Heart left ventricle (tissue), 16 donors: ENCODE measurements around the gene NACC2. TPM values are rescaled to one million over a fixed set of nuclear protein-coding genes. Genes with fewer than 3 reads are reported as not detected.

ENCODE experiments used
- ATAC-seq, 4 donors: fragments of 200-7000 bp; cut with Tn5 transposase; one replicate each; pipeline ENCODE4 v1.9.1; 2020 to 2022; ENCODE audit warnings: moderate library complexity in 4 of 4, mild to moderate bottlenecking in 3 of 4, moderate number of reproducible peaks in 1 of 4
- DNase-seq, 5 donors: peaks; one replicate each; pipeline ENCODE4 v3.0.0-alpha.2; 2020
- H3K27ac ChIP-seq, 12 donors: fragments of 200-600 bp; sonication (generic) in 4 of 12; one replicate each; pipeline versions ENCODE4 v1.5.0 to v1.8.0; 2016 to 2022; ENCODE audit warnings: mild to moderate bottlenecking in 2 of 12
- H3K27me3 ChIP-seq, 9 donors: fragments of 200-600 bp; sonication (generic) in 2 of 9; one replicate each; pipeline versions ENCODE4 v1.5.1 to v1.8.0; 2016 to 2022; ENCODE audit warnings: mild to moderate bottlenecking in 3 of 9
- H3K36me3 ChIP-seq, 9 donors: fragments of 200-600 bp; sonication (generic) in 2 of 9; one replicate each; pipeline versions ENCODE4 v1.5.0 to v1.8.0; 2018 to 2022; ENCODE audit warnings: mild to moderate bottlenecking in 2 of 9
- H3K4me1 ChIP-seq, 12 donors: fragments of 200-600 bp; sonication (generic) in 4 of 12; one replicate each; pipeline versions ENCODE4 v1.5.0 to v1.8.0; 2016 to 2022; ENCODE audit warnings: mild to moderate bottlenecking in 3 of 12
- H3K4me3 ChIP-seq, 12 donors: fragments of 200-600 bp; sonication (generic) in 4 of 12; one replicate each; pipeline versions ENCODE4 v1.5.0 to v1.8.0; 2017 to 2022; ENCODE audit warnings: mild to moderate bottlenecking in 9 of 12, moderate library complexity in 4 of 12
- H3K9me3 ChIP-seq, 12 donors: fragments of 200-600 bp; sonication (generic) in 4 of 12; one replicate each; pipeline versions ENCODE4 v1.5.0 to v1.8.0; 2016 to 2022; ENCODE audit warnings: mild to moderate bottlenecking in 1 of 12
- CTCF ChIP-seq, 12 donors: fragments of 200-600 bp; sonication (generic) in 4 of 12; IDR thresholded peaks; one replicate each; pipeline versions ENCODE4 v1.5.0 to v1.8.0; 2018 to 2022; ENCODE audit warnings: antibody characterized with exemption in 12 of 12, mild to moderate bottlenecking in 5 of 12
- POLR2A ChIP-seq, 2 donors: fragments of 450-650 bp; IDR thresholded peaks; one replicate each; pipeline ENCODE4 v1.6.1; 2017; ENCODE audit warnings: antibody characterized with exemption in 2 of 2, mild to moderate bottlenecking in 2 of 2, moderate library complexity in 2 of 2
- WGBS, 4 donors: extraction: QIAGEN DNeasy Blood & Tissue Kit in 2 of 4; methylation state at CpG; one replicate each; pipeline versions ENCODE4 v1.1.5 to v1.1.7; 2013 to 2018; 5-methylcytosine and 5-hydroxymethylcytosine counted together
- intact Hi-C, 10 donors: fragments of 100-400 bp; cut with DNase I; formaldehyde crosslinking; loops; one replicate each; pipeline versions ENCODE4 v1.11.1 to v1.14.2; 2022
- polyA plus RNA-seq, 2 donors: library from polyadenylated mRNA; stranded (reverse); fragments of 200-250 nt; gene quantifications; one replicate each; pipeline ENCODE4 v1.2.3, GENCODE V29; 2013
- total RNA-seq, 9 donors: library from RNA; depleted of rRNA in 2 of 9; stranded (reverse); fragments of >200 nt in 2 of 9; fragmentation: NEBNext Ultra II Directional in 3 of 9; extraction: Animal tissue kit (Norgen Biotek cat#: 25700) in 3 of 9; gene quantifications; one replicate each; pipeline versions ENCODE4 v1.1.0 to v1.2.4, GENCODE V29; 2016 to 2023
- donor health status: ischemic (EF 13 %, LVEDD 7.1; RV severe dilation, severe dysfunction).
- donor health status: healthy with polysubstance abuse.
- donor health status: DM: no; HTN: yes; CAD: no.
- donor health status: DM: no; HTN: no; CAD: no.
- donor health status: ischemic (EF 25% LVEDD 6.9; RV normal size, moderate dysfunction).
- donor health status: ischemic (EF 25% LVEDD 5.7; RV mildly dilated, moderate dysfunction).
- donor health status: healthy.
- donor health status: DM: yes; HTN: yes; CAD: no.
- donor health status: ischemic (EF 35%, LVEDD 5.7; RV mildly dilated, moderate dysfunction).
- donor health status: nonischemic (EF 11% LVEDD 7.7; RV severe dilation, severe dysfunction).
- donor health status: DM: yes; HTN: yes; CAD: no.
- donor health status: PGD.
- donor health status: ischemic (EF 29% LVEDD 5.4; RV normal size, mild dysfunction).
- donor health status: nonischemic (EF 23%, LVEDD 6.1; RV moderate dilation, normal function).

Gene NACC2
- total and polyA plus RNA-seq, 11 donors = 17.9 to 66.5 (median 47.4) TPM

DNA sequence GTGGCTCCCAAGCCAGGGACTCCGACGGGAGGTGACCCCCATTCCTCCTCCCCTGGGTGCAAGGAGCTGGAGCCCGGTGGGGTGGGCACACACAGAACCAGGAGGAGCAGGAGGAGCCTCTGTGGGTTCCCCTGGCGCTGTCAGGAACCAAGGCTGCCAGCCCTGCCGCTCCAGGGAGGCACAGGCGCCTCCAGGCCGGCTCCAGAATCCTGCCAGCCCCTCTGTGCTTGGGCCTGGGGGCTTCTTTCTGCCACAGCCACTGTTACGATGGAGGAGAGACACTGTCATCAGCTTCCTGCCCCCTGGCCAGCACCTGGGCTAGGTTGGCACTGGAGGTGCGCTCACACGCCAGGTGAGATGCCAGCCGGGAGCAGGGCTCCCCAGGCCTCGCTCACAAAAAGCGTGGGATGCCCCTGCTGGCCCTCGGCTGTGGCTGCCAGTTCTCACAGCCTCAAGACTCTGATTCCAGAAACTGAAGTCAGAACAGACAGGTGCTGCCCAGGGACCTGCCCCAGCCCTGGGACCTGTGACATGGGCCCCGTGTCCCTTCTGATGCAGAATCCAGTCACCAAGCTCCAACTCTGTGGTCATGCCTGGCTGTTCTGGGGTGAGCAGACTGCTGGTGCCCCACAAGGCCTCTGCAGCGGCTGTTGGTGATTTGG, 96.5 kb downstream of the NACC2 start:
- intact Hi-C loops = loop anchor here in 1 of 10 donors (10.0 kb wide), 1 partner anchor 46 kb away; no protein-coding TSS in a partner anchor
- Histone ChIP-seq H3K4me3 (no peak overlapping the region), H3K27me3 (no peaks in the 10 kb centered on the region), H3K36me3 (no peaks in the 10 kb centered on the region), H3K4me1 (peaks cover 1 to 32% (median 13%) of the 10 kb centered on the region in 12 donors), H3K9me3 (no peaks in the 10 kb centered on the region), H3K27ac (no peak overlapping the region)
- TF ChIP-seq POLR2A (IDR thresholded peaks at IDR 0.05) = no peak
- no peak for TF ChIP-seq CTCF (IDR thresholded peaks at IDR 0.05)
- ATAC-seq = no peak
- 89 to 98% (median 95%) methylated on average over 2 to 16 of the region's 16 CpGs for WGBS, 4 donors
- DNase-seq = peak in 1 of 5 donors; percentile 54

GRCh38 chr9:135998016-135998380, 97.1 kb downstream of the NACC2 start:
- no peaks in the 10 kb centered on the region for H3K9me3 ChIP-seq
- WGBS, 4 donors = 85 to 91% (median 87%) methylated on average over 7 to 10 of the region's 10 CpGs
- H3K27me3 ChIP-seq = no peaks in the 10 kb centered on the region

GRCh38 chr9:135997090-135998015, 97.7 kb downstream of the NACC2 start:
- DNase-seq (no peak), ATAC-seq (no peak)
- intact Hi-C loops = loop anchor here in 1 of 10 donors (10.0 kb wide), 1 partner anchor 47 kb away; no protein-coding TSS in a partner anchor
- TF ChIP-seq POLR2A (IDR thresholded peaks at IDR 0.05) (no peak), CTCF (IDR thresholded peaks at IDR 0.05) (no peak)
- no peaks in the 10 kb centered on the region for H3K9me3 ChIP-seq
- WGBS, 4 donors = 70 to 81% (median 76%) methylated on average over 32 to 34 of the region's 34 CpGs
- no peak overlapping the region for H3K27ac ChIP-seq
- H3K36me3 ChIP-seq = no peaks in the 10 kb centered on the region
- no peak overlapping the region for H3K4me3 ChIP-seq
- no peaks in the 10 kb centered on the region for H3K27me3 ChIP-seq
- H3K4me1 ChIP-seq = peaks cover 7 to 34% (median 14%) of the 10 kb centered on the region in 12 donors

More at GRCh38 chr9:135998016-135998380, 97.1 kb downstream of the NACC2 start:
- intact Hi-C loops = loop anchor here in 1 of 10 donors (10.0 kb wide), 1 partner anchor 47 kb away; no protein-coding TSS in a partner anchor
- Histone ChIP-seq H3K36me3 (no peaks in the 10 kb centered on the region), H3K4me3 (no peak overlapping the region), H3K4me1 (peaks cover 6 to 32% (median 13%) of the 10 kb centered on the region in 12 donors), H3K27ac (no peak overlapping the region)
- peak in 1 of 5 donors; percentile 25 for DNase-seq
- no peak for TF ChIP-seq POLR2A (IDR thresholded peaks at IDR 0.05)
- TF ChIP-seq CTCF (IDR thresholded peaks at IDR 0.05) = no peak
- no peak for ATAC-seq

- intact Hi-C loops = loop anchor here in 1 of 10 donors (10.0 kb wide), 1 partner anchor 49 kb away; no protein-coding TSS in a partner anchor
- ATAC-seq (no peak), DNase-seq (no peak)
- Histone ChIP-seq H3K4me3 (no peak overlapping the region), H3K9me3 (no peaks in the 10 kb centered on the region), H3K36me3 (no peaks in the 10 kb centered on the region), H3K27ac (no peak overlapping the region), H3K27me3 (no peaks in the 10 kb centered on the region), H3K4me1 (peaks cover 7 to 49% (median 23%) of the 10 kb centered on the region in 12 donors)
- WGBS, 4 donors = 93 to 97% (median 96%) methylated on average over 19 to 21 of the region's 21 CpGs
- TF ChIP-seq POLR2A (IDR thresholded peaks at IDR 0.05) (no peak), CTCF (IDR thresholded peaks at IDR 0.05) (no peak)
These were observed 99.3 kb downstream of the NACC2 start for GRCh38 chr9:135995816-135996215.
